Measurements from ENCODE around the gene KRT4. TPM values are rescaled to one million over a fixed set of nuclear protein-coding genes. Genes with fewer than 3 reads are reported as not detected.

The KRT4 gene
- total RNA-seq, 1 experiment from 2014 or later = 5.2 TPM

- H3K9me3 Mint-ChIP-seq (ENCODE audit: unreplicated experiment) = peaks cover 9% of the 10 kb centered on the region
- TF ChIP-seq CTCF (IDR thresholded peaks at IDR 0.05; ENCODE audit: insufficient read depth in 1 of 2, low read depth in 1 of 2, low read length in 1 of 2, severe bottlenecking in 1 of 2, unreplicated experiment in 1 of 2) = no peak
- Histone ChIP-seq H3K4me1 (no peaks in the 10 kb centered on the region), H3K36me3 (ENCODE audit: control insufficient read depth, insufficient read depth, low read length) (no peaks in the 10 kb centered on the region), H3K27me3 (replicated peaks; ENCODE audit: control insufficient read depth, insufficient read depth, low read length) (no peaks in the 10 kb centered on the region), H3K4me3 (ENCODE audit: low read depth, low read length) (no peak overlapping the region), H3K9me3 (no peaks in the 10 kb centered on the region)
- ChIA-PET CTCF (no interaction called here), POLR2A (no interaction called here)
- no peak for DNase-seq
- no peak overlapping the region for H3K27ac Mint-ChIP-seq (ENCODE audit: unreplicated experiment)
- H3K4me3 Mint-ChIP-seq (ENCODE audit: unreplicated experiment) = no peak overlapping the region
- H3K27me3 Mint-ChIP-seq (ENCODE audit: insufficient read depth, unreplicated experiment) = no peaks in the 10 kb centered on the region
- BruUV-seq (replicated peaks) = no TSS peak
- no peaks in the 10 kb centered on the region for H3K4me1 Mint-ChIP-seq (ENCODE audit: low read depth, unreplicated experiment)
- H3K36me3 Mint-ChIP-seq (ENCODE audit: insufficient read depth, unreplicated experiment) = no peaks in the 10 kb centered on the region
- intact Hi-C loops (cut with micrococcal nuclease; ENCODE audit: unreplicated experiment) = no loop called here
These were observed 32.0 kb upstream of the KRT4 start for GRCh38 chr12:52845946-52846345.

DNA sequence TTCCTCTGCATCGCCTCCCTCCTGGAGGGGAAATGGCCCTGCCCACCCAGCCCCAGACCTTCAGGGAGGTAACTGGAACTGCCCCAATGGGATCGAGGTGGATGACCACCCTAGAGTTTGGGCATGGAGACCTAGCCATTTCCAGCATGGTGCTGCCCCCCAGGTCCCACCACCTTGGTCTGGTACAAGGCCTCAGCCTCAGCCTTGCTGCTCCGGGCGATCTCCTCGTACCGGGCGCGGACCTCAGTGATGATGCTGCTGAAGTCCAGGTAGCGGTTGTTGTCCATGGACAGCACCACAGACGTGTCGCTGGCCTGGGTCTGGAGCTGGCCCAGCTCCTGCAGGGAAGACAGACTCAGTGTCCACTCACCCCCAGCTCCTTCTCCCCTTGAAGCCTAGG, 30.5 kb upstream of the KRT4 start:
- no peak for TF ChIP-seq CTCF (IDR thresholded peaks at IDR 0.05; ENCODE audit: insufficient read depth in 1 of 2, low read depth in 1 of 2, low read length in 1 of 2, severe bottlenecking in 1 of 2, unreplicated experiment in 1 of 2)
- Mint-ChIP-seq H3K27me3 (ENCODE audit: insufficient read depth, unreplicated experiment) (peaks cover 3% of the 10 kb centered on the region), H3K4me3 (ENCODE audit: unreplicated experiment) (no peak overlapping the region), H3K36me3 (ENCODE audit: insufficient read depth, unreplicated experiment) (no peaks in the 10 kb centered on the region), H3K9me3 (ENCODE audit: unreplicated experiment) (peaks cover 9% of the 10 kb centered on the region), H3K27ac (ENCODE audit: unreplicated experiment) (no peak overlapping the region), H3K4me1 (ENCODE audit: low read depth, unreplicated experiment) (no peaks in the 10 kb centered on the region)
- no peak for DNase-seq
- Histone ChIP-seq H3K27me3 (replicated peaks; ENCODE audit: control insufficient read depth, insufficient read depth, low read length) (no peaks in the 10 kb centered on the region), H3K9me3 (no peaks in the 10 kb centered on the region), H3K4me1 (no peaks in the 10 kb centered on the region), H3K4me3 (ENCODE audit: low read depth, low read length) (no peak overlapping the region), H3K36me3 (ENCODE audit: control insufficient read depth, insufficient read depth, low read length) (no peaks in the 10 kb centered on the region)
- intact Hi-C loops (cut with micrococcal nuclease; ENCODE audit: unreplicated experiment) = no loop called here
- ChIA-PET POLR2A (no interaction called here), CTCF (no interaction called here)
- no TSS peak for BruUV-seq (replicated peaks)

DNA sequence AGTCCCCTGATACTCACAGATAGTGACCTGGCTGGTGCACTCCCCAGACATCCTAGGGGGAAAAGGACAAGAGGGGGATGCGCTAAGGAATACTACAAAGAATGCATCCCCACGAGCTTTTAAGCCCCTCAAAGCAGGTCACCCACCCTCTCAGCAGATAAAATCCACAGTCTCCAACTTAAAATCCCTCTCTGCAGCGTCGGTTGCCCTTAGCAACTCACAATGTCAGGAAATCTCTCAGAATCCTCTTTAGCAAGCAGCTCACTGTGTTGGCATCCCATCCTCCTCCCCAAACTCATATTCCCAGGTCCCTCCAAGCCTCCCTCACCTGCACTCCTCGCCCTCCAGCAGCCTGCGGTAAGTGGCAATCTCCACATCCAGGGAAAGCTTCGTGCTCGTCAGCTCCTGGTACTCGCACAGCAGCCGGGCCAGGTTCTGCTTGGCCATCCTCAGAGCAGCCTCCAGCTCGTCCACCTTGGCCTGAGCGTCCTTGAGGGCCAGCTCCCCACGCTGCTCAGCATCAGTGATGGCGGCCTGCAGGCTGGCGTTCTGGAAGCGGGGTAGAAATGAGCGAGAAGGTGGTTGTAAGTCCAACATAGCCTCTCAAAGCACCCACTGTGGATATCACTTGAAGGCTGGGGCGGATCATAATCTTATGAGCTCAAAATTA, 25.7 kb upstream of the KRT4 start:
- no peak for TF ChIP-seq CTCF (IDR thresholded peaks at IDR 0.05; ENCODE audit: insufficient read depth in 1 of 2, low read depth in 1 of 2, low read length in 1 of 2, severe bottlenecking in 1 of 2, unreplicated experiment in 1 of 2)
- no peak for DNase-seq
- ChIA-PET POLR2A (no interaction called here), CTCF (no interaction called here)
- Histone ChIP-seq H3K36me3 (ENCODE audit: control insufficient read depth, insufficient read depth, low read length) (no peaks in the 10 kb centered on the region), H3K9me3 (no peaks in the 10 kb centered on the region), H3K27me3 (replicated peaks; ENCODE audit: control insufficient read depth, insufficient read depth, low read length) (no peaks in the 10 kb centered on the region), H3K4me3 (ENCODE audit: low read depth, low read length) (no peak overlapping the region), H3K4me1 (no peaks in the 10 kb centered on the region)
- no TSS peak for BruUV-seq (replicated peaks)
- H3K36me3 Mint-ChIP-seq (ENCODE audit: insufficient read depth, unreplicated experiment) = no peaks in the 10 kb centered on the region
- peaks cover 9% of the 10 kb centered on the region for H3K4me1 Mint-ChIP-seq (ENCODE audit: low read depth, unreplicated experiment)
- H3K27ac Mint-ChIP-seq (ENCODE audit: unreplicated experiment) = no peak overlapping the region
- H3K4me3 Mint-ChIP-seq (ENCODE audit: unreplicated experiment) = no peak overlapping the region
- H3K27me3 Mint-ChIP-seq (ENCODE audit: insufficient read depth, unreplicated experiment) = peaks cover 5% of the 10 kb centered on the region
- H3K9me3 Mint-ChIP-seq (ENCODE audit: unreplicated experiment) = no peaks in the 10 kb centered on the region
- intact Hi-C loops (cut with micrococcal nuclease; ENCODE audit: unreplicated experiment) = no loop called here
